ENCODE measurements around the gene DNAH7. TPM values are rescaled to one million over a fixed set of nuclear protein-coding genes. Genes with fewer than 3 reads are reported as not detected.

The DNAH7 gene
- total RNA-seq, 4 donors from 2014 or later: 0.05 to 0.07 (median 0.05) TPM; not detected in 1

GRCh38 chr2:195984923-195985726, 83.5 kb downstream of the DNAH7 start:
- H3K9me3 ChIP-seq: no peaks in the 10 kb centered on the region
- DNase-seq (no peak), ATAC-seq (no peak)
- no peak overlapping the region for H3K27ac ChIP-seq
- H3K36me3 ChIP-seq: no peaks in the 10 kb centered on the region
- no peaks in the 10 kb centered on the region for H3K4me1 ChIP-seq
- intact Hi-C loops (cut with DNase I; ENCODE audit: low total_unique reads) (no loop called here), in situ Hi-C loops (cut with MboI; ENCODE audit: low sequenced_read_pairs in 4 of 4) (no loop called here)
- TF ChIP-seq CTCF (IDR thresholded peaks at IDR 0.05 in 4 of 5, conservative IDR thresholded peaks at IDR 0.05 in 1 of 5) (no peak), POLR2A (IDR thresholded peaks at IDR 0.05) (no peak)
- no peak overlapping the region for H3K4me3 ChIP-seq
- H3K27me3 ChIP-seq: no peaks in the 10 kb centered on the region

DNA sequence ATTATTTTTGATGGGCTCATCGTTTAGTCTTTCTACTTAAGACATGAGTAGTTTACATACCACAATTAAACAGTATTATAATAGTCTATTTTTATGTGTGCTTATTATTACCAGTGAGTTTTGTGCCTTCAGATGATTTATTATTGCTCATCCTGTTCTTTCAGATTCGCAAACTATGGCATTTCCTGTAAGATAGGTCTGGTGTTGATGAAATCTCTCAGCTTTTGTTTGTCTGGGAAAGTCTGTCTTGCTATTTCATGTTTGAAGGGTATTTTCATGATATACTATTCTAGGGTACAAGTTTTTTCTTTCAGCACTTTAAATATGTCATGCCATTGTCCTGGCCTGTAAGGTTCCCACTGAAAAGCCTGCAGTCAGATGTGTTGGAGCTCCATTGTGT, 101.3 kb downstream of the DNAH7 start:
- intact Hi-C loops (cut with DNase I; ENCODE audit: low total_unique reads) (no loop called here), in situ Hi-C loops (cut with MboI; ENCODE audit: low sequenced_read_pairs in 4 of 4) (no loop called here)
- Histone ChIP-seq H3K27me3 (no peaks in the 10 kb centered on the region), H3K4me3 (no peak overlapping the region), H3K36me3 (no peaks in the 10 kb centered on the region), H3K4me1 (no peaks in the 10 kb centered on the region), H3K9me3 (no peaks in the 10 kb centered on the region), H3K27ac (no peak overlapping the region)
- TF ChIP-seq CTCF (IDR thresholded peaks at IDR 0.05 in 4 of 5, conservative IDR thresholded peaks at IDR 0.05 in 1 of 5): no peak
- no peak for DNase-seq
- no peak for ATAC-seq

DNA sequence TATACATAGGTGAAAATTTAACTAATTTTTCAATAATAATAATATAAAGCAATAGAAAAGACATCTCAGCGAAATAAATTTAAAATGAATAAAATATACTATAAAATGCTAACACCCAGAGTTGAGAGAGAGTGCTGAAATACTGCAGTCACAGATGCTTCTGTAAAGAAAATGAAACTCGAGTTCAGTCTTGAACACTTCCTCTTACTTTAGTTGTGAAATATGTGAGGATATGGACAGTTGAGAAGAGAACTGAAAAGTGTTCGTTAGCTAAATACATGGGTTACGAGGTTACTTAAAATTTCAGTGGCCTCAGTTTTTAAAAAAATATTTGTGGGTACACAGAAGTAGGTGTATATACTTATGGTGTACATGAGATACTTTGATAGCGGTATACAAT, 106.8 kb downstream of the DNAH7 start:
- Histone ChIP-seq H3K4me3 (no peak overlapping the region), H3K9me3 (no peaks in the 10 kb centered on the region), H3K36me3 (no peaks in the 10 kb centered on the region), H3K27me3 (no peaks in the 10 kb centered on the region), H3K4me1 (no peaks in the 10 kb centered on the region), H3K27ac (no peak overlapping the region)
- ATAC-seq: no peak
- DNase-seq: no peak
- intact Hi-C loops (cut with DNase I; ENCODE audit: low total_unique reads): no loop called here
- in situ Hi-C loops (cut with MboI; ENCODE audit: low sequenced_read_pairs in 4 of 4): no loop called here
- no peak for TF ChIP-seq CTCF (IDR thresholded peaks at IDR 0.05 in 4 of 5, conservative IDR thresholded peaks at IDR 0.05 in 1 of 5)
- TF ChIP-seq POLR2A (IDR thresholded peaks at IDR 0.05): no peak

- Histone ChIP-seq H3K36me3 (no peaks in the 10 kb centered on the region), H3K4me1 (no peaks in the 10 kb centered on the region), H3K9me3 (no peaks in the 10 kb centered on the region), H3K4me3 (no peak overlapping the region), H3K27me3 (no peaks in the 10 kb centered on the region), H3K27ac (no peak overlapping the region)
- in situ Hi-C loops (cut with MboI; ENCODE audit: low sequenced_read_pairs in 4 of 4) (no loop called here), intact Hi-C loops (cut with DNase I; ENCODE audit: low total_unique reads) (no loop called here)
- ATAC-seq (no peak), DNase-seq (no peak)
- no peak for TF ChIP-seq POLR2A (IDR thresholded peaks at IDR 0.05)
- no peak for TF ChIP-seq CTCF (IDR thresholded peaks at IDR 0.05 in 4 of 5, conservative IDR thresholded peaks at IDR 0.05 in 1 of 5)
These were observed 109.3 kb downstream of the DNAH7 start for GRCh38 chr2:195959341-195959740.

DNA sequence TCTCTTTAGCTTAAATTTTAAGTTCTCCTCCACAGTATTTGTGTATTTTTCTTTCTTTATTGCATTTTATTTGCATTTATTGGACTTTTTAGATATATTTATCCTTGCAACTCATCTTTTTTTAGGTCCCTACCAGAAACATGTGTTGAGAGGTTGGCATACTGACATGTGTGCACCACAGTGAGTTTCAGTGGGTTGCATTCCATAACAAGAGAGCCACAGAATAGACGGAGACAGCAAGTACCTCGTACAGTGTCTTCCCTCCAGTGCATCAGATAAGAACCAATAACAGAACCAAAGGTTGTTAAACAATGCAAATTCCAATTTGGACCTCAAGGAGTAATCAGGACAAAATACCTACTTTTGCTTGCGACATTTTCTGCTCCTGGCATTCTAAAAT, 111.9 kb downstream of the DNAH7 start:
- H3K27ac ChIP-seq: no peak overlapping the region
- no peak overlapping the region for H3K4me3 ChIP-seq
- no peaks in the 10 kb centered on the region for H3K9me3 ChIP-seq
- TF ChIP-seq CTCF (IDR thresholded peaks at IDR 0.05 in 4 of 5, conservative IDR thresholded peaks at IDR 0.05 in 1 of 5) (no peak), POLR2A (IDR thresholded peaks at IDR 0.05) (no peak)
- H3K36me3 ChIP-seq: no peaks in the 10 kb centered on the region
- ATAC-seq (no peak), DNase-seq (no peak)
- intact Hi-C loops (cut with DNase I; ENCODE audit: low total_unique reads): no loop called here
- no peaks in the 10 kb centered on the region for H3K27me3 ChIP-seq
- in situ Hi-C loops (cut with MboI; ENCODE audit: low sequenced_read_pairs in 4 of 4): no loop called here
- H3K4me1 ChIP-seq: no peaks in the 10 kb centered on the region

Measured in gastrocnemius medialis (tissue), 4 donors.